ENCODE data around the gene SLC47A1.

DNA sequence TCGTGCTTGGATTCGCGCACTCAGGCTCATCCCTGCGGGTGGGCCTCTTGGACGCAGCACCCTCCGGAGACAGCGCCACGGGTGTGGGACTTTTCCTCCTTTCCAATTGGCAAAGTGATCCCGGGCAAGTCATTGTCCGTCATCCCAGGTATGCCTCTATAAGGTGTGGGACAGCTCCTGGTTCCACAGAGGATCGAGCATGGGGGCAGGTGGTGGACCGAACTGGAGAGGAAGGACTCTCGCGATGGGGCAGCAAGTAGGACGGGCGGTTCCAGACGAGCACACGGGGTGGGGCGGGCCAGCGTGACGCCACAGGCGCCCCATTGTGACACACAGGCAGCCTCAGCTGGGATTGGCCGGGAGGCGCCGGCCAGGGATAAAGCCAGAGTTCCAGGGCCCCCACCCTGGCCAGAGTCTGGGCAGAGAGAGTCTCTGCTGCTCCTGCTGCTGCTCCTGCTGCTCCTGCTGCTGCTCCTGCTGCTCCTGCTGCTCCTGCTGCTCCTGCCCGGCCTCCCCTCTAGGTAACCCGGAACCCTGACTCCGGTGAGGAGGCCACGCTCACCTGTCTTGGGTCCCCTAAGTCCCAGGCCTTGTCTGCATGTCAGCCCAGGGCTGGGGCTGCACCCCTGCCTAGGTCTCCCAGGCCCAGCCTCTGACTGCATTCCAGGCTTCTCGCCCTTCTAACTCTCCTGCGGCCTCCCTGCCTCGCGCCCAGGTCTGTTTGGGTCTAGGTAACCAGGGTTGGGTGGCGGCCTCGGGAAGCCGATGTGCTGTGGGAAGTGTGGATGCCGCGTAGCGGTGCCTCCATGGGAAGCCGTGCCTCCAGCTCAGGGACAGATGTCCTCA, 38.5 kb upstream of the SLC47A1 start:
- TF ChIP-seq CTCF (IDR thresholded peaks at IDR 0.05) = no peak
- no peak for TF ChIP-seq POLR2AphosphoS5 (IDR thresholded peaks at IDR 0.05)
- TF ChIP-seq POLR2A (IDR thresholded peaks at IDR 0.05) = no peak
